WTC11 (cell line): ENCODE measurements around the gene ZYG11B. TPM values are rescaled to one million over a fixed set of nuclear protein-coding genes. Genes with fewer than 3 reads are reported as not detected.

Experiments used
- ATAC-seq: fragments of 200-7000 bp; cut with Tn5 transposase; 2 replicates; pipeline ENCODE4 v1.10.0; 2021; ENCODE audit warnings: mild to moderate bottlenecking, moderate library complexity
- CTCF ChIA-PET: fragments of 300-600 bp; sonication (Branson Sonifier 250); formaldehyde crosslinking; loops from one replicate; lab custom pipeline; 2021; ENCODE audit warnings: antibody characterized with exemption; lab: Charles Lee
- POLR2A ChIA-PET: fragments of 350-600 bp; sonication (Branson Sonifier 250); formaldehyde crosslinking; loops from one replicate; lab custom pipeline; 2021; ENCODE audit warnings: antibody characterized with exemption; lab: Charles Lee
- DNase-seq: peaks from one replicate; pipeline ENCODE4 v3.0.0; 2021; ENCODE audit warnings: low spot score
- H3K27ac Mint-ChIP-seq: 2 replicates; pipeline ENCODE4 v1.8.0; 2021; ENCODE audit warnings: mixed read lengths
- H3K27me3 Mint-ChIP-seq: 2 replicates; pipeline ENCODE4 v1.8.0; 2021; ENCODE audit warnings: low read depth, mild to moderate bottlenecking, moderate library complexity, mixed read lengths
- H3K36me3 Mint-ChIP-seq: 2 replicates; pipeline ENCODE4 v1.8.0; 2021; ENCODE audit warnings: mixed read lengths
- H3K4me1 Mint-ChIP-seq: 2 replicates; pipeline ENCODE4 v1.8.0; 2022; ENCODE audit warnings: mixed read lengths
- H3K4me3 Mint-ChIP-seq: 2 replicates; pipeline ENCODE4 v1.8.0; 2021; ENCODE audit warnings: mild to moderate bottlenecking, moderate library complexity, mixed read lengths
- H3K9me3 Mint-ChIP-seq: 2 replicates; pipeline ENCODE4 v1.8.0; 2021; ENCODE audit warnings: mixed read lengths
- ATF6 ChIP-seq: sonication (generic); formaldehyde crosslinking; IDR thresholded peaks from 2 replicates; pipeline ENCODE4 v1.8.1; 2023; ENCODE audit warnings: mild to moderate bottlenecking, missing genetic modification reagents
- CREB1 ChIP-seq: sonication (generic); formaldehyde crosslinking; IDR thresholded peaks from 2 replicates; pipeline ENCODE4 v1.8.0; 2023; ENCODE audit warnings: mild to moderate bottlenecking, missing genetic modification reagents
- ESRRA ChIP-seq: sonication (generic); formaldehyde crosslinking; IDR thresholded peaks from 2 replicates; pipeline ENCODE4 v1.8.1; 2022; ENCODE audit warnings: mild to moderate bottlenecking, missing genetic modification reagents, borderline replicate concordance
- GRHL2 ChIP-seq: fragments of 250-450 bp; sonication (Bioruptor Pico); IDR thresholded peaks from 2 replicates; pipeline ENCODE4 v1.8.0; 2022; ENCODE audit warnings: mild to moderate bottlenecking, moderate library complexity; ENCODE audit not compliant: insufficient replicate concordance, severe bottlenecking
- IRF2 ChIP-seq: sonication (generic); formaldehyde crosslinking; IDR thresholded peaks from 2 replicates; pipeline ENCODE4 v1.8.0; 2022; ENCODE audit warnings: low read depth, missing genetic modification reagents, borderline replicate concordance
- MXD4 ChIP-seq: fragments of 250-450 bp; sonication (Bioruptor Pico); IDR thresholded peaks from 2 replicates; pipeline ENCODE4 v1.8.0; 2021; ENCODE audit warnings: mild to moderate bottlenecking, moderate library complexity, borderline replicate concordance
- NR1H2 ChIP-seq: sonication (generic); formaldehyde crosslinking; IDR thresholded peaks from 2 replicates; pipeline ENCODE4 v1.9.0; 2021; ENCODE audit warnings: mild to moderate bottlenecking, moderate library complexity, missing genetic modification reagents
- PRDM15 ChIP-seq: sonication (generic); formaldehyde crosslinking; IDR thresholded peaks from 2 replicates; pipeline ENCODE4 v1.8.0; 2022; ENCODE audit warnings: missing genetic modification reagents
- PRRX2 ChIP-seq: fragments of 250-450 bp; sonication (Bioruptor Pico); IDR thresholded peaks from 2 replicates; pipeline ENCODE4 v1.8.0; 2021; ENCODE audit warnings: mild to moderate bottlenecking
- SOX15 ChIP-seq: fragments of 250-450 bp; sonication (Bioruptor Pico); IDR thresholded peaks from 2 replicates; pipeline ENCODE4 v1.9.0; 2021; ENCODE audit warnings: mild to moderate bottlenecking
- ZBTB21 ChIP-seq: sonication (generic); formaldehyde crosslinking; IDR thresholded peaks from 2 replicates; pipeline ENCODE4 v1.8.1; 2023; ENCODE audit warnings: mild to moderate bottlenecking, missing genetic modification reagents, borderline replicate concordance
- ZNF232 ChIP-seq: sonication (generic); formaldehyde crosslinking; IDR thresholded peaks from 2 replicates; pipeline ENCODE4 v1.8.0; 2022; ENCODE audit warnings: mild to moderate bottlenecking, missing genetic modification reagents
- ZNF396 ChIP-seq: fragments of 250-450 bp; sonication (Bioruptor Pico); IDR thresholded peaks from 2 replicates; pipeline ENCODE4 v1.8.0; 2021; ENCODE audit warnings: mild to moderate bottlenecking, moderate library complexity, borderline replicate concordance
- ZNF416 ChIP-seq: fragments of 250-450 bp; sonication (Bioruptor Pico); IDR thresholded peaks from 2 replicates; pipeline ENCODE4 v1.9.0; 2021; ENCODE audit warnings: mild to moderate bottlenecking, inconsistent platforms
- ZNF512 ChIP-seq: sonication (generic); formaldehyde crosslinking; IDR thresholded peaks from 2 replicates; pipeline ENCODE4 v1.8.1; 2022; ENCODE audit warnings: missing genetic modification reagents, borderline replicate concordance
- ZNF532 ChIP-seq: fragments of 250-450 bp; sonication (Bioruptor Pico); IDR thresholded peaks from 2 replicates; pipeline ENCODE4 v1.9.0; 2021; ENCODE audit warnings: mild to moderate bottlenecking, borderline replicate concordance
- ZSCAN18 ChIP-seq: fragments of 250-450 bp; sonication (Bioruptor Pico); IDR thresholded peaks from 2 replicates; pipeline ENCODE4 v2.1.2; 2022; ENCODE audit warnings: mild to moderate bottlenecking, moderate library complexity
- total RNA-seq: library from RNA; stranded (reverse); gene quantifications from 3 replicates; pipeline ENCODE4 v1.2.3, GENCODE V29; 2021
- TF ChIP-seq, protein P1 (sequence below): fragments of 250-450 bp; sonication (Bioruptor Pico); IDR thresholded peaks from 2 replicates; pipeline ENCODE4 v1.9.0; 2021; ENCODE audit warnings: mild to moderate bottlenecking
- TF ChIP-seq, protein P2 (sequence below): sonication (generic); formaldehyde crosslinking; IDR thresholded peaks from 2 replicates; pipeline ENCODE4 v1.8.1; 2023; ENCODE audit warnings: mild to moderate bottlenecking, moderate library complexity, missing genetic modification reagents

Gene ZYG11B
- total RNA-seq, 1 experiment from 2014 or later = 19.2 TPM

GRCh38 chr1:52753169-52753568, 26.9 kb downstream of the ZYG11B start (continued):
- TF ChIP-seq ZNF512 (CRISPR knock-in tag) = no peak
- TF ChIP-seq ZNF416 (CRISPR knock-in tag) = no peak
- TF ChIP-seq PRDM15 (CRISPR knock-in tag) = no peak
- TF ChIP-seq ZBTB21 (CRISPR knock-in tag) = no peak
- TF ChIP-seq GRHL2 (CRISPR knock-in tag) = no peak
- no peak for TF ChIP-seq SOX15
- TF ChIP-seq PRRX2 (CRISPR knock-in tag) = no peak
- no peak for TF ChIP-seq ZNF396 (CRISPR knock-in tag)
- TF ChIP-seq CREB1 (CRISPR knock-in tag) = no peak
- TF ChIP-seq, protein P1, sequence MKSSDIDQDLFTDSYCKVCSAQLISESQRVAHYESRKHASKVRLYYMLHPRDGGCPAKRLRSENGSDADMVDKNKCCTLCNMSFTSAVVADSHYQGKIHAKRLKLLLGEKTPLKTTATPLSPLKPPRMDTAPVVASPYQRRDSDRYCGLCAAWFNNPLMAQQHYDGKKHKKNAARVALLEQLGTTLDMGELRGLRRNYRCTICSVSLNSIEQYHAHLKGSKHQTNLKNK (CRISPR knock-in tag) = no peak
- TF ChIP-seq ZSCAN18 (CRISPR knock-in tag) = no peak
- TF ChIP-seq ESRRA (CRISPR knock-in tag) = no peak
- TF ChIP-seq, protein P2, sequence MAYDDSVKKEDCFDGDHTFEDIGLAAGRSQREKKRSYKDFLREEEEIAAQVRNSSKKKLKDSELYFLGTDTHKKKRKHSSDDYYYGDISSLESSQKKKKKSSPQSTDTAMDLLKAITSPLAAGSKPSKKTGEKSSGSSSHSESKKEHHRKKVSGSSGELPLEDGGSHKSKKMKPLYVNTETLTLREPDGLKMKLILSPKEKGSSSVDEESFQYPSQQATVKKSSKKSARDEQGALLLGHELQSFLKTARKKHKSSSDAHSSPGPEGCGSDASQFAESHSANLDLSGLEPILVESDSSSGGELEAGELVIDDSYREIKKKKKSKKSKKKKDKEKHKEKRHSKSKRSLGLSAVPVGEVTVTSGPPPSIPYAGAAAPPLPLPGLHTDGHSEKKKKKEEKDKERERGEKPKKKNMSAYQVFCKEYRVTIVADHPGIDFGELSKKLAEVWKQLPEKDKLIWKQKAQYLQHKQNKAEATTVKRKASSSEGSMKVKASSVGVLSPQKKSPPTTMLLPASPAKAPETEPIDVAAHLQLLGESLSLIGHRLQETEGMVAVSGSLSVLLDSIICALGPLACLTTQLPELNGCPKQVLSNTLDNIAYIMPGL (CRISPR knock-in tag) = no peak

- Mint-ChIP-seq H3K4me1 (peaks cover 11% of the 10 kb centered on the region), H3K36me3 (no peaks in the 10 kb centered on the region; the same call in 1 of the 2 replicates), H3K9me3 (no peaks in the 10 kb centered on the region), H3K27ac (no peak overlapping the region), H3K27me3 (peaks cover 4% of the 10 kb centered on the region; the same call in 1 of the 2 replicates), H3K4me3 (no peak overlapping the region)
- ChIA-PET POLR2A (interaction anchor here (0.6 kb wide), 1 partner anchor 876 kb away, joined by 3 read pairs; no protein-coding TSS in a partner anchor), CTCF (no interaction called here)
- DNase-seq = no peak
- peak; percentile 32; the same call in 1 of the 2 replicates for ATAC-seq
- TF ChIP-seq, protein P1 (CRISPR knock-in tag) = no peak
- no peak for TF ChIP-seq NR1H2 (CRISPR knock-in tag)
- TF ChIP-seq ATF6 (CRISPR knock-in tag) = no peak
- TF ChIP-seq IRF2 (CRISPR knock-in tag) = no peak
- no peak for TF ChIP-seq MXD4 (CRISPR knock-in tag)
- no peak for TF ChIP-seq ZNF232
- no peak for TF ChIP-seq ZNF532 (CRISPR knock-in tag)
These were observed 29.8 kb downstream of the ZYG11B start for GRCh38 chr1:52756020-52756419.
